Stimulated activated CD4-positive, alpha-beta T cell treated with anti-CD3 and anti-CD28 coated beads, Interleukin-12 subunit alpha, Interleukin-12 subunit beta, amount 100 ng/mL, for 24 hours (primary cell): ENCODE data around the gene CMIP.

Source experiments
- DNase-seq, 2 experiments: peaks; one replicate each; pipeline ENCODE4 v3.0.0-alpha.2; 2020; ENCODE audit warnings: low read depth in 2 of 2

Gene CMIP

DNA sequence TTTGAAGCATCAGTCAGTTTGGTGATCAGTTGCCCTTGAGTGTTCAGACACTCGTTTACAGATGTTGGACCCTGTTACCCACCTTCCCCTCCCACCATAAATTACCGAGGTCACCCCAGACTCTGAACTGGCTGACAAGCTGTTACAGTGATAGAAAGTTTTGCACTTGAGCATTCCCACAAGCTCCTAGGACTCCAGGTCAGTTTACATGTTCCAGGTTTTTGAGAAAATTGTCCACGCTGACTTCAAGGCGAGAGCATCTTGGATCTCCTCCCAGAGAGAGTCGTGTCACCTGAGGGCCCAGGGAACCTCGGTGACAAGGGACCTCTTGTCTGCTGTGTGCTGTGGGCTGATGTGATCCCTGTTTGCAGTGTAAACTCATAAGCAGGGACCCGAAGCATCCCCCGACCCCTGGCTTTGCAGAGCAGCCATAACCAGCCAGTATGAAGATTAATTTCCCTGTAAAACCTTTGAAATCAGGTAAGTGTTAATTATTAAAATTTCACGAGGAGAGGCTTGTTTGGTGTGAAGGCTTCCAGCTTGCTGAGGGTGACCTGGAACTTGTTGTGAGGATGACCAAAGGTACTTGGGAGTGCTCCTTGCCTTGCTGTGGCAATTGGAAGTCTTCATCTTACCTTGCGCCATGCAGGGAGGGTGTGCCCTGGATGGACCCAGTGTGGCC lies 91.2 kb downstream of the CMIP start:
- DNase-seq: no peak

GRCh38 chr16:81536648-81537047 lies 92.0 kb downstream of the CMIP start:
- no peak for DNase-seq

- DNase-seq: no peak
Observed at GRCh38 chr16:81537721-81538561, 93.3 kb downstream of the CMIP start.

DNA sequence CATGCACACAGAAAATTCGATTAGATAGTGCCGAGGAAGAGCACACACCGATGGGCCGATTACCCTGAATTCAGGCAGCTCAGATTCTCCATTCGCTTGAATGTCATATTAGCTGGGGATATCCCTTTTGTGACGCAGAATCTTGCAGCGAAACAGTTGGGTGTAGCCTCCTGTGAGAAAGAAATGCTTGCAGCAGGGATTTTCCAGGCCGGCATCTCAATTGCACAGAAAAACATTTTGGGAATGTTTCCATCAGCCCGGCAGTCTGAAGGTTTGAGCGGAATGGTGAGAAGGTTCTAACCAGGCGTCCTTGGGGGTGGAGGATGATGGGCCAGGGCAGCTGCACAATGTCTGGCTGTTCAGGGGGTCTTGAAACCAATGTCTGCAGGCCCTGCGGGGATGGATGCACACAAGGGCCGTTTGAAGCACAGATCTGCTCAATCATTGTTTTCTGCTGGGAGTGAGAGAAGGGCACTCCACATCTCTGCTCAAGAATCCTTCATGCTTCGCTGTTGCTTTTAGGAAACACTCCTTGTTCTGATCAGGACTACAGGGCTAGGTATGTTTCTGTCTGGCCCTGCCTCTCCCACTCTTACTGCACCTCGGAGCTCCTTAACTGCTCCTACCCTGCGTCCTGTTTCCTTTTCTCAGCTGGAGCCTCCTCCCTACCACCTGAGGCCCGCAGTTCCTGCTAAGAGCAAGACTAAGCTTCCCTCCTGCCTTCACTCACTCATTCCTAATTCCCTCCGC lies 94.6 kb downstream of the CMIP start:
- DNase-seq: no peak

DNA sequence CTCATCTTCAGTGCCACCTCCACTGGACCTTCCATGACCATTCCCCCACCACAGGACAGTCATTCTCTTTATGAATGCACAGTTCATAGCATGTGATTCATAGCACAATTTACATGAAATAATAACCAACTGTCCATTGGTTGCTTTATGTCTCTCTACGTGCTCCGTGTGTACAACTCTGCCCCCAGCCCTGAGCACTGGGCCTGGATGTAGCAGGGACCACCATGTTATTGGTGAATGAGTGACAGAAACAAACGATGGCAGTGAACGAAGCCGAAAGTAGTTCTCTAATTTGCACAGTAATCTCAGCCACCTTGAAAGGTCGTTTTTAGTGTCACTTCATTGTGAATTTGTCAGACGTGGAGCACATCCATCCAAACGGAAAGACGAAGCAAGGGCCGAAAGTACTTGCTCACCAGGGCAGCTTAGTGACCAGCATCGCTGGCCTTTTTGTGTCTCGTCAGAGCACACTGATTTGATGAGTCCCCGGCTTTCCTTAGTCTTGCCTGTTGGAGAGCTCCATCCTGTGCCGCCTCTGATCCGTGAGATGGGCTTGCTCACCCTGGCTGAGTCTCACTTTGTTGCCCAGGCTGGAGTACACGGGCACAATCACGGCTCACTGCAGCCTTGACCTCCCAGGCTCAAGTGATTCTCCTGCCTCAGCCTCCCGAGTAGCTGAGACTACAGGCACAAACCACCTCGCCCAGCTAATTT lies 95.3 kb downstream of the CMIP start:
- DNase-seq: no peak

DNA sequence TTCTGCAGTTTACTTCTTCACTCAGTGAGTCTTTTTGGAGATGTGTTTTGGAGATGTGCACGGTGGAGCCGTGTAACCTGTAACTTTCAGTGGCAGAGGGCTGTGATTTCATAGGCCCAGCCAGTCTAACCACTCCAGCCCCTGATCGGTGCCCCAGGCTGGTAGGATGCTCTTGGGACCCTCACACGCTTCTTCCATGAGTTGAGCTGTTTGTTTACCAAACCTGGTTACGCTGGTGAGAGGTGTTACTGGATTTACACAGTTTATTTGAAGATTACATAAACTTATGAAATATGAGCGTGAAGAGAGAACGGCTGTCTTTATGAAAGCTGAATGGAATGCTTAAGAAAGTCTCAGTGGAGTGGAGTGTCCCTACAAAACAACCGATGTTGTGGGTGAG lies 96.7 kb downstream of the CMIP start:
- no peak for DNase-seq

DNA sequence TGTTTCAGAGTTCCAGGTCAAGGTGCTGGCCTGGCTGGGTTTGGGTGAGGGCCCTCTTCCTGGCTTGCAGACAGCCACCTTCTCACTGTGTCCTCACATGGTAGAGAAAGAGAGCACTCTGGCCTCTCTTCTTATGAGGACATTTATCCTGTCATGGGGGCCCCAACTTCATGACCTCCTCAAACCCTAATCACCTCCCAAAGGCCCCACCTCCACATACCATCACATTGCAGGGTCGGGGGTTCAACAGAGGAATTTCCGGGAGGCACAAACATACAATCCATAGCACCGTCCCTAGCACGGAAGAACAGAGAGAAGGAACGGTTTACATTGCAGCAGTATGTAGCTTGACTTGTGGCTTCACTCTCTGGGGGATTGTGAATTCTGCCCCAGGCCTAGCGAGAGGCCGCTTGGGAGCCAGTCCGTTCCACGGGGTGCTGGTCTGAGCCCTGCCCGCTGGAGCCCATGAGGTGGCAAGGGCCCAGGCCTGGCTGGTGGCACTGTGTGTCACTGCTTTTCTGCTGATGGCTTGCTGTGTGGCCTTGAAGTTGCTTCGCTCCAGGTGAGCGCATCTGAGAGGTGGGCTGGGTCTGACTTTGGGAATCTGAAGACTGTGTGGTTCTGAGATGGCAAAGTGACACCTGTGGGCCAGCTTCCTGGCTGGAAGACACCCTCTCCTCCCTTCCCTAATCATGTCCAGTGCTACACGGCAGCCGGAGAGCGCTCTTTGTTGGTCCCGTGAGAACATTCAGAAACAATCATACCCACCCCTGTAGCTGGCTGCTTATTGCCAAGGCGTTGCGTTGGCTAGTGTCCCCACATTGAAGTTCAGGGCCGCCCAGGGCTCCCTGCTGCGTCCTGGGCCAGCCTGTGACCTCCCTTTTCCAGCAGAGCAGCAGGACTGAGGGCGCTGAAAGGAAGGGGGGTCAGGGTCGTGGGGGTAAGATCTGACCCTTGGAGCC lies 98.3 kb downstream of the CMIP start:
- no peak for DNase-seq

DNA sequence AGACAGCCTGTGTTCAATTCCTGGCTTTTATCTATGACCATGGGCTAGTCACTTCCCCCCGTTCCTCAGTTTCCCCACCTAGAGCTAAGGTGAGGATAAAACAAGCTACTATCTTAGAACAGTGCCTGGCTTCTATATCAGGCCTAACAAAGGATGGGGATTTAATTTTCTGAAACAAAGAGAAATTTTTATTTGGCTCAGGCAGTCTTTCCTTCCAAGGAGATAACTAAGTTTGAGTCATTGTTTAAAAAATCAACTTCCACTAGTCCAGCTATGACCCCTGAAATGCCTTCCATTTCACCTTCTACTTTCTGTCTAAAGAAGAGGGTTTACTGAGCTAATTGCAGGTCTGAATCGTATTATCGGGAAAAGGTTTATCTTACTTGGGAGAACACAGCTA lies 99.0 kb downstream of the CMIP start:
- no peak for DNase-seq

DNA sequence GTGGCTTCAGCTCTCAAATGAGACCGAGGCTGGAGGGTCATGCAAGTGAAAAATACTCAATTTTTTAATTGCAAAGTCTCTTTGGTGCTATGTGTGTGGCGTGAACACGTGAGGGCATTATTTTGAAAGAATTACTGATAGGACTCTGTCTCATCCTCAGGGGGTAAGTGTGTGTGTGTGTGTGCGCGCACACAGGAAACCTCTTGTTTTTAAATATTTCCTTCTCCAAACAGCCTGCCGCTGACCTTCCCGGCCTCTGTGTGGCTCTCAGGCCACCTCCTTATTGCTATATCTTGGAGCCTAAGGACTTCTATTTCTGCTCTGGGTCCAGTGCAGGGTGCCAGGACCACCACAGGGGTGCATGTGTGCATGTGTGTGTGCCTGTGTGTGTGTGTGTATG lies 99.7 kb downstream of the CMIP start:
- DNase-seq: no peak

- no peak for DNase-seq
Observed at GRCh38 chr16:81544700-81545271, 100.2 kb downstream of the CMIP start.

DNA sequence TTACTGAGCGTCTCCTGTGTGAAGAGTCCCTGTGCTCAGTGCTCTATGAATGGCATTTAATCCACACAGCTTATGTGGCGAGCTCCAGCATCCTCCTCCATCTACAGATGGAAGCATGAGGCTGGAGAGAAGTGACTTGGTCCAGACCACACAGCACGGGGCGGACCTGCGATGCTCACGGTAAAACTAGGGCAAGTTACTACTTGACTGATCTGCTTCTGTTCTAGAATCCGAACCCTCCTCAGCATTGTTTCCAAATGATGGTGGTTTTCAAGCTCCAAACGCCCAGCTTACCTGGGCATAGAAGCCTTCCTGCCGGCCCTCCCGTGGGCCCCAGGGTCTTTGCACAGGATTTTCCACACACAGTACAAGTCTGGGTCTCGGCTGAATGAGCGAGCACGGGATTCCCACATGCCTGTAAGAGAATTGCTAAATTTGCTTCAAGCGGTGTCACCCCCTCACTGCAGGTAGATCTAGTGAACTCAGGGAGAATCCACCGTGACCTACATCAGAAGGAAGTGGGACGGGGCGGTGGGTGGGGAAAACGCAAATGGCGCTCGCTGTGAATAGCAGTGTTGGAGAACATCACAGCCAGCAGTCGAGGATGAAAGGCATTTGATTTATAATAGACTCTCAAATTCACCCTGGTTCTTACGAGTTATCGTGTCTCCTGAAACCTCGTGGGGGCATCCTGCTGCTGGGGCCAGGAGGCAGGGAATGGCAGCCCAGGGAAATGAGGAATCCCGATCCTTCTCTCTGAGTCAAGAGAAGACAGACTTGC lies 101.1 kb downstream of the CMIP start:
- no peak for DNase-seq

DNA sequence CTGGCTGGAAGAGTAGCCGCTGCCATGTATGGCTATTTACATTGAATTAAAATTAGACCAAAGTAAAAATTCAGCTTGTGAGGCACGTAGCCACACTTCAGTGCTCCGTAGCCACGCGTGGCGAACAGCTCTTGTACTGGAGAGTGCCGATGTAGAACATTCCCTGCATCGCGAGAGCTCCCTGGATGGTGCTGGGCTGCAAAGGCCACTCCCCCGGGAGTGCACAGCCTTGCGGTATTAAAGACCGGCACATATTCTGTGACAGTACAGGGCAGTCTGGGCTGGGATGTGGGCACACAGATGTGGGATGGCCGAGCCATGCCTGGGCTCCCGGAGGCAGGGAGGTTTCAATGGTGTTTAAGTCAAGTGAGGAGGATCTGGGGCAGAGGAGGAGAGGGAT lies 102.2 kb downstream of the CMIP start:
- no peak for DNase-seq

GRCh38 chr16:81547194-81547938 lies 102.8 kb downstream of the CMIP start:
- no peak for DNase-seq

GRCh38 chr16:81547939-81548216 lies 103.3 kb downstream of the CMIP start:
- DNase-seq: no peak

- no peak for DNase-seq
Observed at GRCh38 chr16:81548551-81548875, 103.9 kb downstream of the CMIP start.

- no peak for DNase-seq
Observed at GRCh38 chr16:81548876-81549546, 104.4 kb downstream of the CMIP start.

GRCh38 chr16:81549547-81550431 lies 105.2 kb downstream of the CMIP start:
- no peak for DNase-seq

GRCh38 chr16:81550432-81550808 lies 105.8 kb downstream of the CMIP start:
- DNase-seq: no peak
